ENCODE results near the gene MADCAM1.

MADCAM1 gene

GRCh38 chr19:534088-534487 is 37.8 kb downstream of the MADCAM1 start:
- no peak for DNase-seq

GRCh38 chr19:535017-535835 is 38.9 kb downstream of the MADCAM1 start:
- no peak for DNase-seq

DNA sequence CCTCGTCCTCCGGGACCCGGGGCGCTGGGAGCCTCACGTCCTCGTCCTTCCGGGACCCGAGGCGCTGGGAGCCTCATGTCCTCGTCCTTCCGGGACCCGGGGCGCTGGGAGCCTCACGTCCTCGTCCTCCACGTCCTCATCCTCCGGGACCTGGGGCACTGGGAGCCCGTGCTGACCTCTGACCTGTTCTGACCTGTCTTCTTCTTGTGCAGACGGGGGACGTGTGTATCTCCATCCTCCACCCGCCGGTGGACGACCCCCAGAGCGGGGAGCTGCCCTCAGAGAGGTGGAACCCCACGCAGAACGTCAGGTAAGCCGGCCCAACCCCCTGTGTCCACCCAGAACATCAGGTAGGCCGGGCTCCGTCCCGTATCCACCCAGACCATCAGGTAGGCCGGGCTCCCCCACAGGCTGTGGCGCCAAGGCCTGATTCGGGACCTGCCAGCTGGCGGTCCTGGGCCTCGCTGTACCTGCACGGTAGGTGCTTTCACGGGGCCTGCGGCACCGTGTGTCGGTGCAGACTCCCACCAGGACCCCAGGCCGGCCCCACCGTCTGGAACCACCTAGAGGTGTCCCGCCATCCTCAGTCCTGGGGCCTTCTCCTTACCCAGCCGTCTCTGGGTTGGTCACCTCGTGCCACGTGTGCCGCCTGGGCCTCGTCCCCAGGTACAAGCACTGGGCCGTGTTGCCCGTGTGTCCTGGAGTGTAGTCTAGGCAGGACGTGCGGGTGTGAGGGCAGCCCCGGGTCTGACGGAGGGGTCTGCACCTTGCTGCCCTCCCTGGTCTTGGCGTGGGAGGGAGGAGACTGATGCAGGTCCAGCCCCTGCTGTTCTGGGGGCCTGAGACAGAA is 40.0 kb downstream of the MADCAM1 start:
- no peak for DNase-seq

- DNase-seq = no peak
Observed at GRCh38 chr19:536881-537404, 40.7 kb downstream of the MADCAM1 start.

GRCh38 chr19:538641-539428 is 42.5 kb downstream of the MADCAM1 start:
- no peak for DNase-seq

- DNase-seq = no peak
Observed at GRCh38 chr19:539429-540030, 43.2 kb downstream of the MADCAM1 start.

- no peak for DNase-seq
Observed at GRCh38 chr19:540867-541637, 44.8 kb downstream of the MADCAM1 start.

GRCh38 chr19:541699-542098 is 45.4 kb downstream of the MADCAM1 start:
- no peak for DNase-seq

GRCh38 chr19:542173-542866 is 46.0 kb downstream of the MADCAM1 start:
- DNase-seq = no peak

DNA sequence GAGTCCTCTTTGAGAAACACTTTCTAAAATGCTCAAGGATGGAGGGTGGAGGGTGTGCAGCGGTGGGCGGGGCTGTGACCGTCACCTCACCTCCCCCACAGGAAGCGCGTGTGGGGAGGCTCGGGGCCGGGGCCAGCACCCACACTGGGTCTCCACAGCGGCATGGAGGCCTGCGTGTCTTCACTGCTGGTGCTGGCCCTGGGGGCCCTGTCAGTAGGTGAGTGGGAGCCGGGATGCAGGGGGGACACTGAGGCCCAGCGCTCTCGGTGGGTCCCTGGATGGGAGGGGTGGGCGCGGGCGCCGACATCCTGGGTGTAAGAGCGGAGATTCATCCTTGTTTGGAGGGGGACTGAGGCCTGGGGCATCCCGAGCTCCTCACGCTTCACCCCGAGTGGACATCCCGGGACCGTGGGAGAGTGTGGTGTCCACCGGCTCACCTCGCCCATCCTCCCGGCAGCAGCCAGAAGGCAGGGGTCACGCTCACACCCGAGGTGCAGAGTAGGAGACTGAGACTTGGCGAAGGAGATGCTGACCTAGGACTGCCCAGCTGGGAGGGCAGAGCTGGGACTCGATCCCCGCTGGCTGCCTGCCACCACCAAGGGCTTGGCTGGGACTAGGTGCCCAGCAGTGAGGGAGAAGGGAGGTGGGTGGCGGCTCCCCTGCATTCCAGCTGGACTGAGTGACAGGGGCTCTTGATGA is 47.8 kb downstream of the MADCAM1 start, which contains the start of gene GZMM:
TSS of gene GZMM (plus strand) at position 144 of the 699 bp plus-strand sequence. CDS start at position 163, 19 bp downstream.
- no peak for DNase-seq

DNA sequence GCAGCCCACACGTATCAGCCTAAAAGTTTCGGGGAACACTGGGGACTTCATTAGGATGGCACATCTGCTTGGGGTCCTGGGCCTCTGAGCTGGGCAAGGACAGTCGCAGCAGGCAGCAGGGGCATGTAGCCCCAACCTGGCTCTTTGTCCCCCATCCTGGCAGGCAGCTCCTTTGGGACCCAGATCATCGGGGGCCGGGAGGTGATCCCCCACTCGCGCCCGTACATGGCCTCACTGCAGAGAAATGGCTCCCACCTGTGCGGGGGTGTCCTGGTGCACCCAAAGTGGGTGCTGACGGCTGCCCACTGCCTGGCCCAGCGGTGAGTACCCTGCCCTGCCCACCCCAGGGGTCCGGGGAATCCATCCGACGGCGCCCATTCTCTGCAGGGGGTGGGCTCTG is 50.8 kb downstream of the MADCAM1 start:
- DNase-seq = no peak

DNA sequence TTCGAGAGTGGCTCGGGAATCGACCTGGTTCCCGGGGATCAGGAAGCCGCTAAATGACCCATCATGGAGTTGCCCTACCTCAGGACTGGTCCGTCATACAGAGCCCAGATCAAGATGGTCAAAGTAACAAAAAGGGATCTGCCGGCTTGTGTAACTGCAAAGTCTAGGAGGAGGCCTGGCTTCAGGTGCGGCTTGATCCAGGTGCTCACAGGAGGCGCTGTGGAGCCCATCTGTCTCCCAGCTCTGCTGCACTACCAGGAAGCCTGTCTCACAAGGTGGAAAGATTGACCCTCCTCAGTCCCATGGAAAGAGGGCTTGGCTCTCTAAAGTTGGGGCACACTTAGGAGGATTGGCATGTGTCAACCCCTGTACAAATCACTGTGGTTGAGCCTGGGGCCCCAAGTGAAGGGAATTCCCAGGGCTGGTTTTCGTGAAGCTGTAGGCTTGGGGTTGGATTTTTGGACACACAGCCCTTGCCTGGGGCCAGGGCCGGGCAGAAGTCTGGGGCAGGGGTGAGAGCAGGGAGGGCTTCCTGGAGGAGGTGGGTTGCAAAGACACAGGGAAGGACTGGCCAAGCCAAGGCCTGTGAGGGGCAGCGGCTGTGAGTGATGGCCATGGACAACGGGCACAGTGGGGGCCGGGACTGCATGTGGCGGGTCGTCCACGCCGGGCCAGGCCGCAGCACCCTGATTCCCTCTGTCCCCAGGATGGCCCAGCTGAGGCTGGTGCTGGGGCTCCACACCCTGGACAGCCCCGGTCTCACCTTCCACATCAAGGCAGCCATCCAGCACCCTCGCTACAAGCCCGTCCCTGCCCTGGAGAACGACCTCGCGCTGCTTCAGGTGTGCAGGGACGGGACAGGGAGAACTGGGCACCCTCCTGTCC is 51.8 kb downstream of the MADCAM1 start:
- no peak for DNase-seq

DNA sequence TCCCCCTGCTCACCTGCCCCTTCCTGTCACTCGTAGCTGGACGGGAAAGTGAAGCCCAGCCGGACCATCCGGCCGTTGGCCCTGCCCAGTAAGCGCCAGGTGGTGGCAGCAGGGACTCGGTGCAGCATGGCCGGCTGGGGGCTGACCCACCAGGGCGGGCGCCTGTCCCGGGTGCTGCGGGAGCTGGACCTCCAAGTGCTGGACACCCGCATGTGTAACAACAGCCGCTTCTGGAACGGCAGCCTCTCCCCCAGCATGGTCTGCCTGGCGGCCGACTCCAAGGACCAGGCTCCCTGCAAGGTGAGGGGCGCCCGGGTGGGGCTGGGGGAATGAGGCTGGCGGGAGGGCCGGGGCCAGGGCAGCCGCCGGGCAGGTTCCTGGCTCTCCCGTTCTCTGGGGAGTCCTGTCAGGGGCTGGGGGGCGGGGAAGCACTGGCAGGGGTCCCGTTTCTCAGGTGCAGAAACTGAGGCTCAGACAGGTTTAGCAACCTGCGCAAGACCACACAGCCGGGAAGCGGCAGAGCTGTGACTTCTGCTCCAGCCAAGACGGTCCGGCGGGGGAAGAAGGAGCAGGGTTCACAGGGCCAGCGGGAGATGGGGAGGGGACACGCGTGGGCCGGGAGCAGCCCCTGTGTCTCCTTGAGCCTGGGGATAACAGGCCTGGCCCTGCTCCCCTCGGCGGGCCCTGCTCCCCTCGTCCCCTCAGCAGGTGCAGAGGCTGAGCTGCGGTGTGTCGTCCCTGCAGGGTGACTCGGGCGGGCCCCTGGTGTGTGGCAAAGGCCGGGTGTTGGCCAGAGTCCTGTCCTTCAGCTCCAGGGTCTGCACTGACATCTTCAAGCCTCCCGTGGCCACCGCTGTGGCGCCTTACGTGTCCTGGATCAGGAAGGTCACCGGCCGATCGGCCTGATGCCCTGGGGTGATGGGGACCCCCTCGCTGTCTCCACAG is 52.9 kb downstream of the MADCAM1 start:
- no peak for DNase-seq

DNA sequence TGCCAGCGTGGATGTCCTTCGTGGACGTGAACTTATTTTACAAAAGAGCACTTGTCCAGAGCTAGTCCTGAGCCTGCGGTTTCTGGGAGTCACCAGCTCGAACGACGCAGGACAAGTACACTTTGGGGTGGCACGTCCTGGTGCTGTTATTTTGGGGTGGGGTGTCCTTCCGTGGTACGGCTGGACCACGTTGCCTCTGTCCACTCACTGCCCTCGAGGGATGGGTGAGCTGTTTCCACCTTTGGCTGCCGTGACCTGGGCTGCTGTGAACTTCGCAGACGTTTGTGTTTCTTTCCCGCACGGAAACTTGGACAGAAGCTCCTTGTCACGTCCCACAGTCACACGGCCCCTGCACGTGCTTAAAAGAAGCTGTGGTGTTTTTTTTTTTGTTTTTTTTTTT is 58.5 kb downstream of the MADCAM1 start:
- DNase-seq = no peak

Data from fibroblast of skin of right quadriceps (primary cell).